ENCODE data around the gene GDF2.

GDF2 gene

GRCh38 chr10:47314416-47314970 lies 7.8 kb upstream of the GDF2 start:
- Histone ChIP-seq H3K9ac (ENCODE audit: insufficient read length) (no peak overlapping the region), H3K27ac (no peak overlapping the region), H3K9me3 (ENCODE audit: low read depth, low read length) (no peaks in the 10 kb centered on the region), H3K4me3 (no peak overlapping the region), H3K36me3 (ENCODE audit: insufficient read depth, low read length) (no peaks in the 10 kb centered on the region)
- no peak for TF ChIP-seq POLR2AphosphoS5 (IDR thresholded peaks at IDR 0.05; ENCODE audit: borderline replicate concordance, low read depth, low read length)
- TF ChIP-seq EZH2 (IDR thresholded peaks at IDR 0.05), result no peak
- no peak for TF ChIP-seq FOXP2 (optimal IDR thresholded peaks at IDR 0.05; ENCODE audit: control extremely low read depth, extremely low read length, insufficient read depth)
- no peak for DNase-seq (ENCODE audit: low read depth, low spot score)

- DNase-seq (ENCODE audit: low read depth, low spot score), result no peak
- no peaks in the 10 kb centered on the region for H3K36me3 ChIP-seq (ENCODE audit: insufficient read depth, low read length)
- no peak overlapping the region for H3K9ac ChIP-seq (ENCODE audit: insufficient read length)
- TF ChIP-seq POLR2AphosphoS5 (IDR thresholded peaks at IDR 0.05; ENCODE audit: borderline replicate concordance, low read depth, low read length) (no peak), EZH2 (IDR thresholded peaks at IDR 0.05) (no peak), FOXP2 (optimal IDR thresholded peaks at IDR 0.05; ENCODE audit: control extremely low read depth, extremely low read length, insufficient read depth) (no peak)
- no peak overlapping the region for H3K27ac ChIP-seq
- H3K4me3 ChIP-seq, result no peak overlapping the region
- H3K9me3 ChIP-seq (ENCODE audit: low read depth, low read length), result no peaks in the 10 kb centered on the region
Measured at GRCh38 chr10:47315421-47315820, 6.8 kb upstream of the GDF2 start.

- no peaks in the 10 kb centered on the region for H3K9me3 ChIP-seq (ENCODE audit: low read depth, low read length)
- no peak overlapping the region for H3K27ac ChIP-seq
- no peak for DNase-seq (ENCODE audit: low read depth, low spot score)
- no peak overlapping the region for H3K4me3 ChIP-seq
- H3K36me3 ChIP-seq (ENCODE audit: insufficient read depth, low read length), result no peaks in the 10 kb centered on the region
- no peak for TF ChIP-seq FOXP2 (optimal IDR thresholded peaks at IDR 0.05; ENCODE audit: control extremely low read depth, extremely low read length, insufficient read depth)
- TF ChIP-seq EZH2 (IDR thresholded peaks at IDR 0.05), result no peak
- no peak for TF ChIP-seq POLR2AphosphoS5 (IDR thresholded peaks at IDR 0.05; ENCODE audit: borderline replicate concordance, low read depth, low read length)
- H3K9ac ChIP-seq (ENCODE audit: insufficient read length), result no peak overlapping the region
Measured at GRCh38 chr10:47316131-47316530, 6.1 kb upstream of the GDF2 start.

- DNase-seq (ENCODE audit: low read depth, low spot score), result no peak
- Histone ChIP-seq H3K4me3 (no peak overlapping the region), H3K9me3 (ENCODE audit: low read depth, low read length) (no peaks in the 10 kb centered on the region), H3K27ac (no peak overlapping the region), H3K9ac (ENCODE audit: insufficient read length) (no peak overlapping the region), H3K36me3 (ENCODE audit: insufficient read depth, low read length) (no peaks in the 10 kb centered on the region)
- TF ChIP-seq POLR2AphosphoS5 (IDR thresholded peaks at IDR 0.05; ENCODE audit: borderline replicate concordance, low read depth, low read length), result no peak
- no peak for TF ChIP-seq FOXP2 (optimal IDR thresholded peaks at IDR 0.05; ENCODE audit: control extremely low read depth, extremely low read length, insufficient read depth)
- TF ChIP-seq EZH2 (IDR thresholded peaks at IDR 0.05), result no peak
Measured at GRCh38 chr10:47317251-47317650, 5.0 kb upstream of the GDF2 start.

- Histone ChIP-seq H3K9me3 (ENCODE audit: low read depth, low read length) (no peaks in the 10 kb centered on the region), H3K27ac (no peak overlapping the region), H3K4me3 (no peak overlapping the region), H3K9ac (ENCODE audit: insufficient read length) (no peak overlapping the region), H3K36me3 (ENCODE audit: insufficient read depth, low read length) (no peaks in the 10 kb centered on the region)
- no peak for DNase-seq (ENCODE audit: low read depth, low spot score)
- TF ChIP-seq POLR2AphosphoS5 (IDR thresholded peaks at IDR 0.05; ENCODE audit: borderline replicate concordance, low read depth, low read length), result no peak
- TF ChIP-seq EZH2 (IDR thresholded peaks at IDR 0.05), result no peak
- no peak for TF ChIP-seq FOXP2 (optimal IDR thresholded peaks at IDR 0.05; ENCODE audit: control extremely low read depth, extremely low read length, insufficient read depth)
Measured at GRCh38 chr10:47318706-47319105, 3.5 kb upstream of the GDF2 start.

- no peak overlapping the region for H3K4me3 ChIP-seq
- H3K36me3 ChIP-seq (ENCODE audit: insufficient read depth, low read length), result no peaks in the 10 kb centered on the region
- H3K9me3 ChIP-seq (ENCODE audit: low read depth, low read length), result no peaks in the 10 kb centered on the region
- DNase-seq (ENCODE audit: low read depth, low spot score), result no peak
- no peak overlapping the region for H3K27ac ChIP-seq
- TF ChIP-seq EZH2 (IDR thresholded peaks at IDR 0.05) (no peak), FOXP2 (optimal IDR thresholded peaks at IDR 0.05; ENCODE audit: control extremely low read depth, extremely low read length, insufficient read depth) (no peak), POLR2AphosphoS5 (IDR thresholded peaks at IDR 0.05; ENCODE audit: borderline replicate concordance, low read depth, low read length) (no peak)
- no peak overlapping the region for H3K9ac ChIP-seq (ENCODE audit: insufficient read length)
Measured at GRCh38 chr10:47319784-47320183, 2.5 kb upstream of the GDF2 start.

GRCh38 chr10:47320812-47321211 lies 1.4 kb upstream of the GDF2 start:
- no peak for DNase-seq (ENCODE audit: low read depth, low spot score)
- TF ChIP-seq FOXP2 (optimal IDR thresholded peaks at IDR 0.05; ENCODE audit: control extremely low read depth, extremely low read length, insufficient read depth) (no peak), EZH2 (IDR thresholded peaks at IDR 0.05) (no peak), POLR2AphosphoS5 (IDR thresholded peaks at IDR 0.05; ENCODE audit: borderline replicate concordance, low read depth, low read length) (no peak)
- Histone ChIP-seq H3K36me3 (ENCODE audit: insufficient read depth, low read length) (no peaks in the 10 kb centered on the region), H3K4me3 (no peak overlapping the region), H3K27ac (no peak overlapping the region), H3K9ac (ENCODE audit: insufficient read length) (no peak overlapping the region), H3K9me3 (ENCODE audit: low read depth, low read length) (no peaks in the 10 kb centered on the region)

GRCh38 chr10:47321521-47322195 lies 596 bp upstream of the GDF2 start:
- Histone ChIP-seq H3K9me3 (ENCODE audit: low read depth, low read length) (no peaks in the 10 kb centered on the region), H3K36me3 (ENCODE audit: insufficient read depth, low read length) (no peaks in the 10 kb centered on the region), H3K27ac (no peak overlapping the region), H3K9ac (ENCODE audit: insufficient read length) (no peak overlapping the region), H3K4me3 (no peak overlapping the region)
- DNase-seq (ENCODE audit: low read depth, low spot score), result no peak
- TF ChIP-seq EZH2 (IDR thresholded peaks at IDR 0.05) (no peak), POLR2AphosphoS5 (IDR thresholded peaks at IDR 0.05; ENCODE audit: borderline replicate concordance, low read depth, low read length) (no peak), FOXP2 (optimal IDR thresholded peaks at IDR 0.05; ENCODE audit: control extremely low read depth, extremely low read length, insufficient read depth) (no peak)
